Progenitor cell of endocrine pancreas (in vitro differentiated cells): ENCODE measurements around the gene CFTR. TPM values are rescaled to one million over a fixed set of nuclear protein-coding genes. Genes with fewer than 3 reads are reported as not detected.

ENCODE experiments used
- DNase-seq: peaks from one replicate; pipeline ENCODE4 v3.0.0; 2021; ENCODE audit warnings: low spot score; ENCODE audit not compliant: unreplicated experiment
- H3K27ac Mint-ChIP-seq: 2 replicates; pipeline ENCODE4 v1.8.0; 2021; ENCODE audit warnings: mild to moderate bottlenecking, moderate library complexity, mixed read lengths
- H3K27me3 Mint-ChIP-seq: 2 replicates; pipeline ENCODE4 v1.8.0; 2021; ENCODE audit warnings: mixed read lengths
- H3K36me3 Mint-ChIP-seq: 2 replicates; pipeline ENCODE4 v1.8.0; 2022; ENCODE audit warnings: mixed read lengths; ENCODE audit not compliant: insufficient read depth
- H3K4me1 Mint-ChIP-seq: 2 replicates; pipeline ENCODE4 v1.8.0; 2021; ENCODE audit warnings: low read depth, mixed read lengths
- H3K4me3 Mint-ChIP-seq: 2 replicates; pipeline ENCODE4 v1.8.0; 2021; ENCODE audit warnings: low read depth, mild to moderate bottlenecking, moderate library complexity, mixed read lengths
- H3K9me3 Mint-ChIP-seq: 2 replicates; pipeline ENCODE4 v1.8.0; 2021; ENCODE audit warnings: low read depth, mixed read lengths
- total RNA-seq: library from RNA; stranded (reverse); gene quantifications from 2 replicates; pipeline ENCODE4 v1.2.1, GENCODE V29; 2021
- TF ChIP-seq, protein P1 (sequence below): fragments of 200-600 bp; sonication (generic); IDR thresholded peaks from one replicate; pipeline ENCODE4 v1.5.0; 2021; ENCODE audit warnings: antibody characterized with exemption, mild to moderate bottlenecking; ENCODE audit not compliant: unreplicated experiment

CFTR gene
- total RNA-seq, 1 donor from 2014 or later = 6.6 TPM

DNA sequence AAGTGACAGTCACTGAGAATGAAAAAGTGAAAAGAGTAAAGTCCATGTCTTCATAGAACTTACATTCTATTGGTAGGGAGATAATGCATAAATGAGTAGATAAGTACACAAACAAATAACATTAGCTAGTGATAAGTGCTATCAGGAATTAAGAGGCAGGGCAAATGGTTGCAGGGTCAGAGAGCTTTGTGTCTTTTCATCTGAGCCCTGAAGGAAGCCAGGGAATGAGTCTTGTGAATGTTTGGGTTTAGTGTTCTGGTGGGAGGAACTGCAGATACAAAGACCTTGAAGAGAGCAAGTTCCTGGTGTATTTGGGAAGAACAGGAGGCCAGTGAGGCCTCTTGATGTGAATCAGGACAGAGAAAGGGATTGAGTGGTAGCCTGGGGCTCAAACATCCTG, 209.6 kb downstream of the CFTR start:
- no peak for DNase-seq
- Mint-ChIP-seq H3K27ac (peak overlapping the region; percentile 40), H3K36me3 (no peaks in the 10 kb centered on the region), H3K4me1 (peaks cover 11% of the 10 kb centered on the region), H3K9me3 (peaks cover 11% of the 10 kb centered on the region), H3K27me3 (no peaks in the 10 kb centered on the region), H3K4me3 (no peak overlapping the region)
- TF ChIP-seq, protein P1, sequence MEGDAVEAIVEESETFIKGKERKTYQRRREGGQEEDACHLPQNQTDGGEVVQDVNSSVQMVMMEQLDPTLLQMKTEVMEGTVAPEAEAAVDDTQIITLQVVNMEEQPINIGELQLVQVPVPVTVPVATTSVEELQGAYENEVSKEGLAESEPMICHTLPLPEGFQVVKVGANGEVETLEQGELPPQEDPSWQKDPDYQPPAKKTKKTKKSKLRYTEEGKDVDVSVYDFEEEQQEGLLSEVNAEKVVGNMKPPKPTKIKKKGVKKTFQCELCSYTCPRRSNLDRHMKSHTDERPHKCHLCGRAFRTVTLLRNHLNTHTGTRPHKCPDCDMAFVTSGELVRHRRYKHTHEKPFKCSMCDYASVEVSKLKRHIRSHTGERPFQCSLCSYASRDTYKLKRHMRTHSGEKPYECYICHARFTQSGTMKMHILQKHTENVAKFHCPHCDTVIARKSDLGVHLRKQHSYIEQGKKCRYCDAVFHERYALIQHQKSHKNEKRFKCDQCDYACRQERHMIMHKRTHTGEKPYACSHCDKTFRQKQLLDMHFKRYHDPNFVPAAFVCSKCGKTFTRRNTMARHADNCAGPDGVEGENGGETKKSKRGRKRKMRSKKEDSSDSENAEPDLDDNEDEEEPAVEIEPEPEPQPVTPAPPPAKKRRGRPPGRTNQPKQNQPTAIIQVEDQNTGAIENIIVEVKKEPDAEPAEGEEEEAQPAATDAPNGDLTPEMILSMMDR = no peak

DNA sequence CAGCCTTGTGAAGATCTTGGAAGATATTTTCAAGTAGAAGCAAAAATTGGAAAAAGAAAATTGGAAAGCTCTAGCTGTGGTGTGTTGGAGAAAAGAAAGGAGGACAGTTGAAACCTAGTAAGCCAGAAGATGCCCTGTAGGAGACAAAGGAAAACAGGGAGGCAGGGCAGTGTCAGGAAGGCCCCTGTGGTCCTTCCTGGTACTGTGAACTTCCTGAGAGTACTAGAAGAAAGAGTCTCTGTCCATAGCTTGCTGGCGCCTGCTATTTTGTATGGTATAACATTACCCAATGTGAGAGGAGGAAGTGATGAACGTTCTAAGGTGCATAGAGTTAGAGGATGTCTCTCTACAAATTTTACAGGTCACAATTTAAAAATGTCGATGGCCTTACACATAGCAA, 210.3 kb downstream of the CFTR start:
- Mint-ChIP-seq H3K9me3 (peaks cover 11% of the 10 kb centered on the region), H3K27ac (no peak overlapping the region), H3K27me3 (peaks cover 2% of the 10 kb centered on the region), H3K4me1 (peaks cover 11% of the 10 kb centered on the region), H3K4me3 (no peak overlapping the region), H3K36me3 (no peaks in the 10 kb centered on the region)
- no peak for DNase-seq
- TF ChIP-seq, protein P1 = no peak

DNA sequence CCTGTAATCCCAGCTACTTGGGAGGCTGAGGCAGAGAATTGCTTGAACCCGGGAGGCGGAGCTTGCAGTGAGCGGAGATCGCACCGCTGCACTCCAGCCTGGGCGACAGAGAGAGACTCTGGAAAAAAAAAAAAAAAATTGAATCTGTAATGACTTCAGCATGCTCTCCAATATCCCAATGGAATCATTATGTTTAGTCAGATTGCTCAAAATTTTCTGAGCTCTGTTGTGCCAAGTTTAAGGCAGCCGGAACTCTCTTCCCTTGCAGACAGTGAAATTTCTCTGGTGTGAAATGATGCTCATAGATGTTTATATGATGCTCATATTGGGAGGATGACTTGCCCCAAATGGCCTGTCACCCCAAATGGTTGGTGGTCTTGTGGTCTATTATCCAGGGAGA, 212.5 kb downstream of the CFTR start:
- DNase-seq = no peak
- Mint-ChIP-seq H3K27ac (no peak overlapping the region), H3K4me3 (no peak overlapping the region), H3K4me1 (peaks cover 8% of the 10 kb centered on the region), H3K36me3 (no peaks in the 10 kb centered on the region), H3K9me3 (peaks cover 11% of the 10 kb centered on the region), H3K27me3 (peaks cover 3% of the 10 kb centered on the region)
- TF ChIP-seq, protein P1 = no peak

DNA sequence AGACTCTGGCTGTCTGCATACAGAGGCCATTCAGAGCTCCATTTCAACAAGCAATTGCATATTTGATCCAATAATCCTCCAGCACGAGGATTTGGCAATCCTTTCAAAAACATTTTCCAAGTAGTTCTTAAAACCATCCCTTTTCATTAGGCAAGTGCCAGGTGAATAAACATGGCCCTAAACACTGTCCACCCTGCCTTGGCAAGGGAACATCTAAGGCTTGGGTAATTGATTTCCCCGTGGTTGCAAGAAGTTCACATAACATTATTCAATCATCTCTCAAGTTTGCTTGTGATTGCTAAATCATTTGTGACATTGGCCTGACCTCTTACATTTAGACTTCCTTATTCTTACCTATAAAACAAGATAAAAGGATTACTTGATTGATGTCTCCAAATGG, 218.2 kb downstream of the CFTR start:
- TF ChIP-seq, protein P1 = no peak
- Mint-ChIP-seq H3K27ac (no peak overlapping the region), H3K9me3 (peaks cover 6% of the 10 kb centered on the region), H3K4me3 (no peak overlapping the region), H3K27me3 (peaks cover 3% of the 10 kb centered on the region), H3K36me3 (no peaks in the 10 kb centered on the region), H3K4me1 (no peaks in the 10 kb centered on the region)
- DNase-seq = no peak

DNA sequence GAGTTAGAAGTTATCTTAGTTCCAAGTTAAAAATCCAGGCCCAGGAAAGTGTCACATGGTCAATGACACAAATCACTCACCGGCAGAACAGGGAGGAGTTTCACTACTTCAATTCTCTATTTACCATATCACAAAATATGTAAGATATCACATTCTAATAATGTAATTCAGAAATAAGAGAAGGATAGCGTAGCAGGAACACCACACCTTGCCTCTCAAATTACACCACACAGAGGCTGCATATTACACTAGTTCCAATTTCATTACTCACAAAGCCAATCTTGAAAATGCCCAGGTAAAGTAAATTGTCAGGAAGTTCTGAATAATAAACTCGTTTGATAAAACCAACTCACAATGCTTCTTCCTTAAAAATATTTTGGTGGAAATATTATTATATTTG, 224.2 kb downstream of the CFTR start:
- no peak overlapping the region for H3K27ac Mint-ChIP-seq
- DNase-seq = no peak
- peaks cover 5% of the 10 kb centered on the region for H3K9me3 Mint-ChIP-seq
- no peaks in the 10 kb centered on the region for H3K36me3 Mint-ChIP-seq
- no peak overlapping the region for H3K4me3 Mint-ChIP-seq
- no peaks in the 10 kb centered on the region for H3K4me1 Mint-ChIP-seq
- H3K27me3 Mint-ChIP-seq = no peaks in the 10 kb centered on the region
- TF ChIP-seq, protein P1 = no peak

DNA sequence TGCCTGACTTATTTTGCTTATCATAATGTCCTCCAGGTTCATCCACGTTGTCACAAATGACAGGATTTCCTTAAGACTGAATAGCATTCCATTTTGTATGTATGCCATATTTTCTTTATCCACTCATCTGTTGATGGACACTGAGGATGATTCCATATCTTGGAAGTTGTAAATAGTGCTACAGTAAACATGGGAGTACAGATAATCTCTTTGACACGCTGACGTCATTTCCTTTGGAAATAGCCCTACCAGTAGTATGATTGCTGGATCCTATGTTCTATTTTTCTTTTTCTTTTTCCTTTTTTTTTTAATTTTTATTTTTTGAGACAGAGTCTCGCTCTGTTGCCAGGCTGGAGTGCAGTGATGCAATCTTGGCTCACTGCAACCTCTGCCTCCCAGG, 225.8 kb downstream of the CFTR start:
- no peaks in the 10 kb centered on the region for H3K4me1 Mint-ChIP-seq
- H3K27me3 Mint-ChIP-seq = no peaks in the 10 kb centered on the region
- TF ChIP-seq, protein P1 = no peak
- H3K4me3 Mint-ChIP-seq = no peak overlapping the region
- no peak overlapping the region for H3K27ac Mint-ChIP-seq
- peaks cover 5% of the 10 kb centered on the region for H3K9me3 Mint-ChIP-seq
- DNase-seq = no peak
- no peaks in the 10 kb centered on the region for H3K36me3 Mint-ChIP-seq
